Activated naive CD4-positive, alpha-beta T cell (primary cell): ENCODE results near the gene SORT1.
"Not testable (repeated sequence)": the region's sequence is repeated elsewhere in the genome, so short reads cannot be mapped to it uniquely, and the experiment has no call there.

Source experiments
- DNase-seq, 4 experiments: peaks; one replicate each; lab custom pipeline; 2025; lab: John Stamatoyannopoulos, UW

Gene SORT1

GRCh38 chr1:109396871-109397580 lies 692 bp downstream of the SORT1 start:
- peak in 1 of 4 experiments; percentile 1 for DNase-seq

GRCh38 chr1:109396513-109396839 lies 1.2 kb downstream of the SORT1 start:
- DNase-seq, result no peak

- no peak for DNase-seq
These were observed 1.9 kb downstream of the SORT1 start for GRCh38 chr1:109395602-109396512.

- not testable (repeated sequence) for DNase-seq
These were observed 2.5 kb downstream of the SORT1 start for GRCh38 chr1:109395282-109395599.

GRCh38 chr1:109394591-109395281 lies 3.0 kb downstream of the SORT1 start:
- no peak for DNase-seq

- DNase-seq, result no peak
These were observed 4.0 kb downstream of the SORT1 start for GRCh38 chr1:109393617-109394233.

GRCh38 chr1:109392788-109393616 lies 4.7 kb downstream of the SORT1 start:
- DNase-seq, result no peak

- no peak for DNase-seq
These were observed 5.5 kb downstream of the SORT1 start for GRCh38 chr1:109392037-109392787.

- DNase-seq, result no peak
These were observed 6.1 kb downstream of the SORT1 start for GRCh38 chr1:109391626-109392025.

GRCh38 chr1:109391157-109391556 lies 6.6 kb downstream of the SORT1 start:
- DNase-seq, result no peak

- DNase-seq, result no peak
These were observed 7.9 kb downstream of the SORT1 start for GRCh38 chr1:109389638-109390341.

- DNase-seq, result no peak
These were observed 8.7 kb downstream of the SORT1 start for GRCh38 chr1:109388884-109389637.

GRCh38 chr1:109388208-109388711 lies 9.5 kb downstream of the SORT1 start:
- DNase-seq, result no peak

- DNase-seq, result no peak
These were observed 11.5 kb downstream of the SORT1 start for GRCh38 chr1:109386054-109386717.

- DNase-seq, result no peak
These were observed 12.3 kb downstream of the SORT1 start for GRCh38 chr1:109385417-109385816.

- no peak for DNase-seq
These were observed 13.9 kb downstream of the SORT1 start for GRCh38 chr1:109383854-109384253.

- DNase-seq, result no peak
These were observed 14.5 kb downstream of the SORT1 start for GRCh38 chr1:109383087-109383779.

- no peak for DNase-seq
These were observed 16.1 kb downstream of the SORT1 start for GRCh38 chr1:109381573-109381972.
